ENCODE results near the gene TENM4.

Gene TENM4

DNA sequence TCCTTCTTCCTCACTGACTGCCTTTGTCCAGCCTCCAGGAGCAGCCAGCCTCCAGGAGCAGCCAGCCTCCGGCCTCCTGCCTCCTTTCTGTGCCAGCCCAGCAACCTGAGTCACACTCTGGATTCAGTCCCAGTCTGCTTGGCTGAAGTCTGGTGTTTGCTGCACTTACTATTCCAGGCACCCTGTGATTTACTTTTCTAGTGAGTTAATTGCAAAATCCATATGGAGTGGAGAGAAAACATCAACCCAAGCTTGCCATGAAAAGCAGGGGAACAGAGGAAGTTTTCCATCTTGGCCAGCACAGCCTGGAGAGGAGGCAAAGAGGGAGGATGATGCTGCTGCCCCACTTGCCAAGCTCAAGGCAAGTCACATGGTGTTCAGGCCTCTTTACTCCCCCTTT lies 400.5 kb downstream of the TENM4 start:
- no peak overlapping the region for H3K4me3 ChIP-seq (ENCODE audit: low read length)
- DNase-seq (ENCODE audit: low read depth): peak; percentile 35
- TF ChIP-seq CTCF (conservative IDR thresholded peaks at IDR 0.05; ENCODE audit: low read length): no peak

DNA sequence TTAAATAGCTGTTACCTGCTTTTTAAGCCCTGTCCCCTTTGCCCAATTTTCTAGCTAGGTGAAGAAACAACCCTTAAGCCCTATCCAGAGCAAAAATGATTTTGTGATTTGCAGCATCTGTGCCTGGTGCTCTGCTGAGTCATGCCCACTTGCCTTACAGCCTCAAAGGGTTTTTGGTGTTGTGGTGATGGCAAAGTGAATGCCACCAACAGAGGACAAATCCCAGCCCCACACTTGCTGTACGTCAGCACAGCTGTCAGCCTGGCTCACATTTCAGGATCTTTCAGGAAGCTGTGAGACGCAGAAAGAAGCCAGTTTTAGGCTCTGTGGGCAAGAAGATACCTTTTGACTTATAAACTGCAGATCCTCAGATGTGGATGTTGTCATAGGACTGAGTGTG lies 401.7 kb downstream of the TENM4 start:
- H3K4me3 ChIP-seq (ENCODE audit: low read length): no peak overlapping the region
- DNase-seq (ENCODE audit: low read depth): peak; percentile 62
- no peak for TF ChIP-seq CTCF (conservative IDR thresholded peaks at IDR 0.05; ENCODE audit: low read length)

GRCh38 chr11:79035881-79036280 lies 404.9 kb downstream of the TENM4 start:
- no peak for DNase-seq (ENCODE audit: low read depth)
- H3K4me3 ChIP-seq (ENCODE audit: low read length): no peak overlapping the region
- no peak for TF ChIP-seq CTCF (conservative IDR thresholded peaks at IDR 0.05; ENCODE audit: low read length)

DNA sequence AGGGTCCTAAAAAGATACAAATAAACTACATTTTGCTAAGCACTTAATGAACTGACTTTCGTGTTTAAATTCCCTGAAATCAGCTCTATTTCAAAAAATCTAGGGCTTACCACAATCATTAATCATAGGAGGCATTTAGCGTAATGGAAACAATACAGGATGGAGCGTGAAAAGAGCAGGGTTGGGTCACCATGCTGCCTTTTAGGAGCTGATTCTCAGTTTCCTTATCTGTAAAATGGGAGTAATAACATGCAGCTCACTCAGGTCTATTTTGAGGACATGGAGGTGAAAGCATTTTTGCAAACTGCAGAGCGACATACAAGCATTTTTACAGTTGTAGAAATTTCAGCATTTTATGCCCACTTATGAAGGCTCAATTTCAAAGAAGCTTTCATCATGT lies 407.0 kb downstream of the TENM4 start:
- no peak for DNase-seq (ENCODE audit: low read depth)
- H3K4me3 ChIP-seq (ENCODE audit: low read length): no peak overlapping the region
- TF ChIP-seq CTCF (conservative IDR thresholded peaks at IDR 0.05; ENCODE audit: low read length): no peak

GRCh38 chr11:79030448-79030847 lies 410.4 kb downstream of the TENM4 start:
- TF ChIP-seq CTCF (conservative IDR thresholded peaks at IDR 0.05; ENCODE audit: low read length): no peak
- no peak for DNase-seq (ENCODE audit: low read depth)
- no peak overlapping the region for H3K4me3 ChIP-seq (ENCODE audit: low read length)

GRCh38 chr11:79028225-79028624 lies 412.6 kb downstream of the TENM4 start:
- no peak for TF ChIP-seq CTCF (conservative IDR thresholded peaks at IDR 0.05; ENCODE audit: low read length)
- DNase-seq (ENCODE audit: low read depth): no peak
- H3K4me3 ChIP-seq (ENCODE audit: low read length): no peak overlapping the region

DNA sequence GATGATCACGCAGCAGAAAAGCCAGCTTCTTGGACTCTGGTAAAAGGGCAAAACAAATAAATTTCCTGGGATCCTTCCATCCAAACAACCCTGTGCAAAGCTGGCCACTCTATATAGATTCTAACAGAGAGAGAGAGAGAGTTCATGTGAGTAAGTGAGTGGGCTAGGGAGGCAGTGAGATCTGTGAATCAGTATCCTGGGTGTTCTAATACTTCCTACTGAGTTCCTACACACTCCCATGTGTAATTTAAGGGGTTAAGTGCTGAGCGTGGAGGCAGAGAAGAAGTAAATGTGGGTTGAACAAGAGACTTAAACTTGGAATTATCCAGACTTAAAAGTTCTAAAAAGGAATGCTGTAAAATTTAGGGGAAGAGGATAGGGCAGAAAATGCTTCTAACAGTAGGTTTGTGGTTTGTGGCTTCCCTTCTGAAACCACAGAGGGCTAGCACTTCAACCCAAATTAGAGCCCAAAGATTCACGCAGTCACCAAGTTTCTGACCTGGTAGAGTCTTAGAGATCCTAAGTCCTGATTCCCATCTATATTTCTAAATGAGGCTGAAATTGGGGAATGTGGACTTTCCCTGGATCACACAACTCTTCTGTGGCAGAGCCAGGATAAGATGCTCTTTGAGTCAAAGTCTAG lies 413.9 kb downstream of the TENM4 start:
- DNase-seq (ENCODE audit: low read depth): peak; percentile 72
- no peak for TF ChIP-seq CTCF (conservative IDR thresholded peaks at IDR 0.05; ENCODE audit: low read length)
- H3K4me3 ChIP-seq (ENCODE audit: low read length): no peak overlapping the region

Measured in AG10803 (cell line).